Measurements from ENCODE around the gene CCDC179.

The CCDC179 gene

DNA sequence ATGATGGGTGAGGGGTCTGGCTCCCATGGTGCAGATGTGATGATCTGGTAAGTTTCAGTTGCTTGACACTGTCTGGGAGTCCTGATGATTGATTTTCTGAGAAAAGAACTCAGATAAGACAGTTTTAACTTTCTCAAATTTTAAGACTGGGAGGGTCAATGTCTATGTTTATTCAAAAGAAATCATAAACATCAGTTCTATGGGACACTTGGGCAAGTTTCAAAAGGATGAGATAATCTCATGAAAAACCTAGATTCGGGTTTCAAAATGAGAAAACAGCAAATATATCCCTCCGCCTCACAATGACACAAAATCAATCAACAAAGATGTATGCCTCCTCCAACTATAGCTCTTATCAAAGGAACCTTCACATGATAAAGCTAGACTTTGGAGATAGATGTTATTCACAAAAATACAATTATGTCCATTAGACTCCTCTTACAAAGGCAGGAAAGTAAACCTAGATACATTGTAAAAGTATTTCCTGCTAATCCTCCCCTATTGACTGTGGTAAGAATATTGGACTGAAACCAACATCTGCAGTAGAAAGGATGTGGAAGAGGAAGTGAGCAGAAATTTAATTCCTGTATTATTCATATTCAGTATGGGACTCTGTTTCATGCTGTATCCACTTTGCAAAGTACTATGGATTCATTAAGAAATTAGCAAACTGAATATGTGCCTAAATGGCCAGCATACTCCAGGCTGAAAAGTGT, 52.3 kb downstream of the CCDC179 start:
- peak; percentile 58 for DNase-seq (ENCODE audit: low read depth)

DNA sequence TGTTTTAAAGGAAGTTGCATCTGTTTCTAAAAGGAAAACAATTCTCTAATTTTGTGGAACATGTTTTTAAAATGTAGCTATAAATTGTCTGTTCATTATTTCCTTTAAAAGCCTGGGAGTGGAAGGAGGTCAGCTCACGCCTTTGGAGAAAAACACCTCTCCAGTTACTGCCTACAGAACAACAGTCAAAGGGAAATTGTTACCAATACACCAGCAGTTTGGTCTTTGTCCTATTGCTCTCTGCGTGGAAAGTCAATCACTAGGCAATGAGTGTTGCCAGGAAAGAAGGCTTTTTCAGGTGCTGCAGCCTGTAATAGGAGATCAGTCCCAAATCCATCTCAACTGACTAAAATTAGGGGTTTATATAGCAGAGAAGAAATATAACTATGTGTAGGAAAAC, 52.9 kb downstream of the CCDC179 start:
- no peak for DNase-seq (ENCODE audit: low read depth)

DNA sequence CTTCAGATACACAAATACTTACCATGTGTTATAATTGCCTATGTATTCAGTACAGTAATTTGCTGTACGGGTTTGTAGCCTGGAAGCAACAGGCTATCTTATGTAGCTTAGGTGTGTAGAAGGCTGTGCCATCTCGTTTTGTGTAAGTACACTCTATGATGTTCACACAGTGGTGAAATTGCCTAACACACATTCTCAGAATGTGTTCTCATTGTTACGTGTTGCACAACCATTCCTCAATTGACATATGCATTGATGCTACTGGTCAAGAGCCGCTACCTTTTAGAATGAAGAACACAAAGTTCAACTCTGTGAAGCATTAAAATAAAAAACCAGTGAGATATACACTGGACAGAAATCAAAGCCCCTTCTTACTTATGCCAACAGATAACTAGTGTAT, 57.4 kb downstream of the CCDC179 start:
- DNase-seq (ENCODE audit: low read depth): no peak

DNA sequence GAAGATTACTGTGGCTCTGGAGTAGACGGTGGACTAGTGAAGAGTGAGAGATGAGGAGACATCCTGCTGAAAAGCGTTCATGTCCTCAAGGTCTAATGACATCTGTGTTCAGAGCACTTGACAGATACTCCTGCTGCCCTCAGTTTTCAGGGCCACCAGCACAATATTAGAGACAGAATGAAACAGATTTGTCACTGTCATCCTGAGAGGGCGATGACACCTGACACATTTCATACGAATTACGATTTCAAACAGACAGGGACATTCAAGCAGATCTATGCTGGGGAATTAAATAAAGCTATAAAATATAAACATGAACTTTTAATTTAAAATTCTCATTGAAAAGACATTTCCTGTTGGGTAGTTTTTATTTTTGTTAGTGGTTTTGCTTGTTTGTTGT, 59.8 kb downstream of the CCDC179 start:
- DNase-seq (ENCODE audit: low read depth): no peak

DNA sequence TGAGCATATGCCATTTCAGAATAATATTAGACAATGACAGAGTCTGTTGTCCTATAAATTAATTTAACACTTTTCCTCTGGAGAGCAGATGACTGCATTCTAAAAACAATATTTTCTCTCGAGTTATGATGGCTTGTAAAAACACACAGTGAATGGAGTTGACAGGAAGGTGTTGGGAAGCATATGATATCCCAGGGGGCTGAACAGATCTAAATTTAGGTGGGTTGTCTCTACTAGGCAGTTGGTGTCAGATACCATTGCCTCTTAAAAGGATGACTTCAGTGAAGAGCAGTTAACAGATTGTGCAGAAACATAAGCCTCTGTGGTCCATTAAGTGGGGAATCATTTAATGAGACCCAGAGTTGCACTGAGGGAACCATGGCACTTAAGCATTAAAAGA, 61.4 kb downstream of the CCDC179 start:
- no peak for DNase-seq (ENCODE audit: low read depth)

DNA sequence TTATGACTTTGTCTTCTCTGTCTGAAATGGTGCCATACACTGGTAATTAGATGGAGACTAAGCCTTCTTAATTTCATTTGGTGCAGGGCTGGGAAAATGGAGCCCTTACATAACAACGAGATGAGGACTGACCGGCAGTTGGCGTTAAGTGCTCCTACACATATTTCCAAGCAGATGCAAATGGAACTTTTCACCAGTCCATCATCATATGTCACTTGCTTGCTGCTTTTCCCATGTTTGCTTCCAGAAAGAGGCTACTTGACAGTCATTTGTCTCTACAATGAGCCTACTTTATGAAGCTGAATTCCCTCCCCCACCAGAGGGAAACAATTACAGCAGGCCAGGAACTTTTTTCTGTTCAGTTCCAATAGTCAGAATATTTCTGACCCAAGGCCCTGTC, 63.2 kb downstream of the CCDC179 start:
- DNase-seq (ENCODE audit: low read depth): no peak

Data from iris pigment epithelial cell (primary cell).